Adrenal gland (tissue), 12 donors: ENCODE data around the gene CHST11. TPM values are rescaled to one million over a fixed set of nuclear protein-coding genes. Genes with fewer than 3 reads are reported as not detected.

Experiments
- DNase-seq, 7 donors: peaks; one replicate each; pipeline ENCODE4 v3.0.0-alpha.2; 2019 to 2020
- H3K27ac ChIP-seq, 5 donors: fragments of 200-600 bp; sonication (generic) in 4 of 5; 1 replicate in 3 of 5; 2 replicates in 2 of 5; pipeline versions ENCODE4 v1.5.1 to v1.8.0; 2016 to 2020; ENCODE audit warnings: mild to moderate bottlenecking in 1 of 5
- H3K27me3 ChIP-seq: fragments of 200-600 bp; 2 replicates; pipeline ENCODE4 v1.8.0; 2021
- H3K36me3 ChIP-seq, 2 donors: fragments of 200-600 bp; replicated peaks in 1 of 2; 1 replicate in 1 of 2; 2 replicates in 1 of 2; pipeline versions ENCODE4 v1.5.1 to v1.8.0; 2018 to 2022
- H3K4me1 ChIP-seq, 2 donors: fragments of 200-600 bp; replicated peaks in 1 of 2; 1 replicate in 1 of 2; 2 replicates in 1 of 2; pipeline versions ENCODE4 v1.5.1 to v1.8.0; 2018 to 2021
- H3K4me3 ChIP-seq, 4 donors: fragments of 200-600 bp; sonication (generic) in 3 of 4; one replicate each; pipeline ENCODE4 v1.5.1; 2016 to 2018
- H3K9me3 ChIP-seq, 3 donors: fragments of 200-600 bp; sonication (generic) in 1 of 3; replicated peaks in 1 of 3; 1 replicate in 2 of 3; 2 replicates in 1 of 3; pipeline versions ENCODE4 v1.5.1 to v1.8.0; 2016 to 2021
- CTCF ChIP-seq, 6 experiments: fragments of 450-650 bp in 4 of 6; fragments of 200-600 bp in 2 of 6; sonication (generic) in 1 of 6; IDR thresholded peaks; 1 replicate in 5 of 6; 2 replicates in 1 of 6; pipeline versions ENCODE4 v1.5.1 to v1.8.0; 2016 to 2021; ENCODE audit warnings: antibody characterized with exemption in 6 of 6, mild to moderate bottlenecking in 2 of 6, moderate library complexity in 1 of 6
- POLR2A ChIP-seq, 2 donors: fragments of 450-650 bp; IDR thresholded peaks; one replicate each; pipeline ENCODE4 v1.6.1; 2017; ENCODE audit warnings: antibody characterized with exemption in 2 of 2, mild to moderate bottlenecking in 2 of 2, moderate library complexity in 1 of 2
- WGBS, 4 donors: extraction: QIAGEN DNeasy Blood & Tissue Kit in 2 of 4; methylation state at CpG; one replicate each; pipeline versions ENCODE4 v1.1.5 to v1.1.7; 2013 to 2017; 5-methylcytosine and 5-hydroxymethylcytosine counted together
- intact Hi-C, 2 donors: fragments of 100-400 bp; cut with DNase I; formaldehyde crosslinking; loops; one replicate each; pipeline versions ENCODE4 v1.14.1 to v1.15.0; 2022 to 2023
- polyA plus RNA-seq, 3 donors: library from polyadenylated mRNA; stranded (reverse); fragments of 200-250 nt in 2 of 3; fragments of 350-450 nt in 1 of 3; fragmentation: Illumina TruSeq in 1 of 3; extraction: RNeasy Lipid Tissue Mini Kit (QIAGEN cat#74804) in 1 of 3; gene quantifications; one replicate each; pipeline ENCODE4 v1.2.3, GENCODE V29; 2013 to 2014
- total RNA-seq, 9 donors: library from RNA; depleted of rRNA in 4 of 9; stranded (reverse); fragments of >200 nt in 4 of 9; fragments of 120-200 nt in 1 of 9; fragmentation: NEBNext Ultra II Directional in 1 of 9; extraction: Animal tissue kit (Norgen Biotek cat#: 25700) in 1 of 9; gene quantifications; one replicate each; pipeline versions ENCODE4 v1.1.0 to v1.2.4, GENCODE V29; 2013 to 2023
- donor health status: healthy with polysubstance abuse.
- donor health status: Bipolar disorder and iron deficiency.
- donor health status: DM: yes; HTN: yes; CAD: no.
- donor health status: DM: no; HTN: no; CAD: no.
- donor health status: DM: no; HTN: no; CAD: no.
- donor health status: DM: yes; HTN: yes; CAD: no.

The CHST11 gene
- total and polyA plus RNA-seq, 12 donors: 6.2 to 95.1 (median 29.8) TPM

- no peak for DNase-seq
- no peak overlapping the region for H3K4me3 ChIP-seq
- H3K9me3 ChIP-seq: no peaks in the 10 kb centered on the region
- H3K27me3 ChIP-seq: no peaks in the 10 kb centered on the region
- intact Hi-C loops: no loop called here
- H3K36me3 ChIP-seq: no peaks in the 10 kb centered on the region
- TF ChIP-seq CTCF (IDR thresholded peaks at IDR 0.05) (no peak), POLR2A (IDR thresholded peaks at IDR 0.05) (no peak)
- no peak overlapping the region for H3K27ac ChIP-seq
- 87 to 94% (median 92%) methylated on average over 8 of the region's 8 CpGs for WGBS, 4 donors
- peaks cover 0 to 17% of the 10 kb centered on the region in 2 donors for H3K4me1 ChIP-seq
Measured at GRCh38 chr12:104498211-104498801, 41.6 kb downstream of the CHST11 start.

- H3K9me3 ChIP-seq: no peaks in the 10 kb centered on the region
- no peak overlapping the region for H3K27ac ChIP-seq
- H3K4me1 ChIP-seq: peaks cover 0 to 17% of the 10 kb centered on the region in 2 donors
- WGBS, 4 donors: 68 to 73% (median 72%) methylated on average over 4 of the region's 4 CpGs
- no peak overlapping the region for H3K4me3 ChIP-seq
- no peak for TF ChIP-seq POLR2A (IDR thresholded peaks at IDR 0.05)
- TF ChIP-seq CTCF (IDR thresholded peaks at IDR 0.05): no peak
- H3K27me3 ChIP-seq: no peaks in the 10 kb centered on the region
- intact Hi-C loops: no loop called here
- no peak for DNase-seq
- H3K36me3 ChIP-seq: no peaks in the 10 kb centered on the region
Measured at GRCh38 chr12:104499668-104500332, 43.1 kb downstream of the CHST11 start.

DNA sequence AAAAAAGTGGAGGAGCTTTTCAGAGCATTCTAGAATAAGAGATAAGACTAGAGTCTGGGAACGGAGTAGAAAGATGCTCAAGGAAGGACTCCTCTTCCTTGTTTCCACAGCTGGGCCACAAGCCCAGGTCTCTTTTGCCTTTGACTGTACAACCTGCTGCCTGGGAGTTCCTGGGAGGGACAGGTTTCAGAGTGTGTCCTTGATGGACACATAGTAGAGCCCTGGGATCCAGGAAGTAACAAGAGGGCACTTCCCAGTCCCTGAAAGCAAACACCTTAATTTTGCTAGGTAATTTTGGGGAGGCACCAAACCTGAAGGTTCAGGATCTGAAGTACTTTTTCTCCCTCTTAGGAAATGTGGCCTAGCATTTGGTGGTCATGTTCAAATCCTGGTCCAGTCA, 44.4 kb downstream of the CHST11 start:
- no peak for DNase-seq
- Histone ChIP-seq H3K27me3 (no peaks in the 10 kb centered on the region), H3K9me3 (no peaks in the 10 kb centered on the region), H3K4me3 (no peak overlapping the region), H3K36me3 (no peaks in the 10 kb centered on the region), H3K4me1 (peaks cover 0 to 19% of the 10 kb centered on the region in 2 donors), H3K27ac (no peak overlapping the region)
- TF ChIP-seq CTCF (IDR thresholded peaks at IDR 0.05): no peak
- no peak for TF ChIP-seq POLR2A (IDR thresholded peaks at IDR 0.05)
- intact Hi-C loops: no loop called here
- 80 to 96% (median 94%) methylated on average over 1 of the region's 1 CpG for WGBS, 4 donors

DNA sequence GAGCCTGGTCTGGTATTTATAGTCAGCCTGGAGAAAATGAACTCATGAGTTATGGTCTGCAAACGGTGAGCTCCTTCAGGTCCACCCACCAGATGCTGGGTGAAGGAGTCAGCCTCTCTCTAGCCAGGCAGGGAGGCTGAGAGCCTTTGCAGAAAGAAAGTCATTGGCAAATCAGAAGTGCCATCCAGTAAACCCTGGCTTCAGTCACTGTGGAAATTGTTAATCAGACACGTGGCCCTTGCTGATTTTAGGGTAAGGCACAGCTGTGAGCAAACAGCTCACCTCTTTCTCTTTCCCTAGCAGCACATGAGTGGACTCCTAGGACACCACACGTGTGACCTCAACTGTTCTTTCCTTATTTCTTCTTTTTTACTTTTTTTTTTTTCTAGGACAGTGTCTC, 44.9 kb downstream of the CHST11 start:
- H3K27ac ChIP-seq: no peak overlapping the region
- H3K27me3 ChIP-seq: no peaks in the 10 kb centered on the region
- H3K9me3 ChIP-seq: no peaks in the 10 kb centered on the region
- TF ChIP-seq POLR2A (IDR thresholded peaks at IDR 0.05) (no peak), CTCF (IDR thresholded peaks at IDR 0.05) (no peak)
- intact Hi-C loops: no loop called here
- H3K36me3 ChIP-seq: no peaks in the 10 kb centered on the region
- DNase-seq: no peak
- no peak overlapping the region for H3K4me3 ChIP-seq
- 67 to 89% (median 81%) methylated on average over 3 of the region's 3 CpGs for WGBS, 4 donors
- H3K4me1 ChIP-seq: peaks cover 0 to 19% of the 10 kb centered on the region in 2 donors
